Natural killer cell (primary cell): ENCODE data around the gene CCRL2. TPM values are rescaled to one million over a fixed set of nuclear protein-coding genes. Genes with fewer than 3 reads are reported as not detected.

ENCODE experiments used
- ATAC-seq, 3 donors: fragments of 150-1000 bp in 2 of 3; fragments of 200-7000 bp in 1 of 3; cut with Tn5 transposase; 1 replicate in 1 of 3; 2 replicates in 2 of 3; pipeline ENCODE4 v1.10.0; 2021; ENCODE audit warnings: mild to moderate bottlenecking in 2 of 3, moderate library complexity in 2 of 3
- DNase-seq, 2 donors: peaks; one replicate each; pipeline versions ENCODE4 v3.0.0 to v3.0.0-alpha.2; 2013 to 2021; ENCODE audit warnings: mixed read lengths in 1 of 2
- H3K27ac ChIP-seq: one replicate; pipeline ENCODE4 v1.5.1; 2013; ENCODE audit warnings: mild to moderate bottlenecking, low read length
- H3K27me3 ChIP-seq: one replicate; pipeline ENCODE4 v1.6.1; 2013; ENCODE audit warnings: low read length; ENCODE audit not compliant: control insufficient read depth, insufficient read depth
- H3K36me3 ChIP-seq: one replicate; pipeline ENCODE4 v1.6.1; 2013; ENCODE audit warnings: low read length; ENCODE audit not compliant: control insufficient read depth, insufficient read depth
- H3K4me1 ChIP-seq: one replicate; pipeline ENCODE4 v1.6.1; 2013; ENCODE audit warnings: low read length; ENCODE audit not compliant: control insufficient read depth, insufficient read depth
- H3K4me3 ChIP-seq: one replicate; pipeline ENCODE4 v1.5.1; 2013; ENCODE audit warnings: low read length
- H3K9me3 ChIP-seq: one replicate; pipeline ENCODE4 v1.6.1; 2013; ENCODE audit warnings: low read length; ENCODE audit not compliant: control insufficient read depth, insufficient read depth
- H3K27ac Mint-ChIP-seq, 2 donors: one replicate each; pipeline ENCODE4 v1.8.0; 2022; ENCODE audit warnings: mild to moderate bottlenecking in 2 of 2, mixed read lengths in 2 of 2, moderate library complexity in 1 of 2
- H3K27me3 Mint-ChIP-seq, 2 donors: one replicate each; pipeline ENCODE4 v1.8.0; 2022; ENCODE audit warnings: low read depth in 2 of 2, mixed read lengths in 2 of 2
- H3K36me3 Mint-ChIP-seq: one replicate; pipeline ENCODE4 v1.8.0; 2022; ENCODE audit warnings: mixed read lengths
- H3K4me1 Mint-ChIP-seq, 2 donors: one replicate each; pipeline ENCODE4 v1.8.0; 2022; ENCODE audit warnings: mixed read lengths in 2 of 2
- H3K4me3 Mint-ChIP-seq: one replicate; pipeline ENCODE4 v1.8.0; 2022; ENCODE audit warnings: mild to moderate bottlenecking, moderate library complexity, mixed read lengths
- H3K9me3 Mint-ChIP-seq, 2 donors: one replicate each; pipeline ENCODE4 v1.8.0; 2022; ENCODE audit warnings: mixed read lengths in 2 of 2
- CTCF ChIP-seq: fragments of 200-600 bp; IDR thresholded peaks from one replicate; pipeline ENCODE4 v1.8.0; 2022; ENCODE audit warnings: antibody characterized with exemption
- WGBS: methylation state at CpG from one replicate; pipeline ENCODE4 v1.1.7; 2013; ENCODE audit warnings: missing lambda C conversion rate; ENCODE audit not compliant: insufficient coverage; 5-methylcytosine and 5-hydroxymethylcytosine counted together
- intact Hi-C: fragments of 100-400 bp; cut with micrococcal nuclease; formaldehyde crosslinking; loops from one replicate; pipeline ENCODE4 v1.14.2; 2022
- total RNA-seq, 4 donors: library from RNA; stranded (reverse); fragments of 120-200 nt in 1 of 4; gene quantifications; one replicate each; pipeline versions ENCODE4 v1.2.3 to v1.2.4, GENCODE V29; 2013 to 2022

CCRL2 gene
- total RNA-seq, 3 donors from 2014 or later (not counting 1 experiment from before 2014, with no cell fraction given): 3.0 to 4.6 (median 3.8) TPM

- no peaks in the 10 kb centered on the region for H3K36me3 ChIP-seq
- 42% methylated on average over 3 of the region's 3 CpGs for WGBS
- H3K9me3 ChIP-seq: no peaks in the 10 kb centered on the region
- Mint-ChIP-seq H3K27me3 (peaks cover 14 to 22% of the 10 kb centered on the region in 2 donors), H3K4me1 (no peaks in the 10 kb centered on the region), H3K4me3 (no peak overlapping the region), H3K9me3 (no peaks in the 10 kb centered on the region), H3K27ac (no peak overlapping the region), H3K36me3 (no peaks in the 10 kb centered on the region)
- DNase-seq: no peak
- TF ChIP-seq CTCF: no peak
- no peaks in the 10 kb centered on the region for H3K27me3 ChIP-seq
- H3K4me3 ChIP-seq: no peak overlapping the region
- intact Hi-C loops: no loop called here
- no peaks in the 10 kb centered on the region for H3K4me1 ChIP-seq
- H3K27ac ChIP-seq: no peak overlapping the region
- no peak for ATAC-seq
These were observed 47.1 kb downstream of the CCRL2 start for GRCh38 chr3:46454209-46454595.

- Mint-ChIP-seq H3K4me3 (no peak overlapping the region), H3K36me3 (no peaks in the 10 kb centered on the region), H3K27ac (no peak overlapping the region), H3K27me3 (peaks cover 18 to 26% of the 10 kb centered on the region in 2 donors), H3K9me3 (no peaks in the 10 kb centered on the region), H3K4me1 (no peaks in the 10 kb centered on the region)
- Histone ChIP-seq H3K9me3 (no peaks in the 10 kb centered on the region), H3K4me1 (no peaks in the 10 kb centered on the region), H3K36me3 (no peaks in the 10 kb centered on the region), H3K27me3 (no peaks in the 10 kb centered on the region), H3K27ac (no peak overlapping the region), H3K4me3 (no peak overlapping the region)
- ATAC-seq (no peak), DNase-seq (no peak)
- intact Hi-C loops: no loop called here
- no peak for TF ChIP-seq CTCF
- 86% methylated on average over 7 of the region's 7 CpGs for WGBS
These were observed 47.5 kb downstream of the CCRL2 start for GRCh38 chr3:46454606-46455005.

- no peak for TF ChIP-seq CTCF
- Mint-ChIP-seq H3K4me3 (no peak overlapping the region), H3K27me3 (peaks cover 27 to 35% of the 10 kb centered on the region in 2 donors), H3K4me1 (no peaks in the 10 kb centered on the region), H3K36me3 (no peaks in the 10 kb centered on the region), H3K27ac (no peak overlapping the region), H3K9me3 (no peaks in the 10 kb centered on the region)
- peaks cover 4% of the 10 kb centered on the region for H3K27me3 ChIP-seq
- no peaks in the 10 kb centered on the region for H3K36me3 ChIP-seq
- no peaks in the 10 kb centered on the region for H3K9me3 ChIP-seq
- intact Hi-C loops: no loop called here
- no peaks in the 10 kb centered on the region for H3K4me1 ChIP-seq
- DNase-seq (no peak), ATAC-seq (no peak)
- H3K4me3 ChIP-seq: no peak overlapping the region
- H3K27ac ChIP-seq: no peak overlapping the region
- 84% methylated on average over 21 of the region's 21 CpGs for WGBS
These were observed 48.4 kb downstream of the CCRL2 start for GRCh38 chr3:46455231-46456115.
